ENCODE measurements around the gene SNAP47. TPM values are rescaled to one million over a fixed set of nuclear protein-coding genes. Genes with fewer than 3 reads are reported as not detected.

The SNAP47 gene
- total RNA-seq, 2 donors from 2014 or later = 51.6 to 74.7 TPM

DNA sequence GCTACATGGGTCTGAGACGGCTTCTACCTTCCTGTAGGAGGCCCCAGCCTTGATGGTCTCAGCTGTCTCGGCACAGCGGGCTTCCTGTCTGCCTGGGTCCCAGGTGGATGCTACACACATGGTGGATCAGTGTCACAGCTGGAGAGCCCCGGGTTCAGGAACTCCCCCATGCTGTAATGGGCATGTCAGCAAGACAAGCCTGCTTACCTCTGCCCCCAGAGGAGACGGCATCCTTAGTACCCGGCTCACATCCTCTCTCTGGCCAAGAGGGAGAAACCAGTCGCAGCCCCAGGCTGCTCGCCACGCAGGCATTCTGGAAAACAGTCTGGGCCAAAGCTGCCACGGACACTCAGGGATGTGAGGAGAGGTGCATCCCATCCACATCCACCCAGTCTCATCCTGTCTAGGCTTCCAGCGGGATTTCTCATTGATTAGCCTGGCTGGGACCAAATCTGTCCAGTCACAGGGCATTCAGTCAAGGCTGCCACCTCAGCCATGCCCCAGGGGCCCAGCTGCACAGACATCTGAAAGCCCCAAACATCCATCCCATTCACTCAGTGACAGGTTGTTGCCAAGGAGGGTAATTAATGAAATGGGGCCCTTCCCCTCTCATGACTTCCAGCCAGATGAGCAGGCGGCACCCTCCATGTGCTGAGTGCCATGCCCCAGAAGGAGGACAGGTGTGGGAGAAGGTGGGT, 10.5 kb downstream of the SNAP47 start:
- no peak for DNase-seq (ENCODE audit: low spot score)
- intact Hi-C loops (cut with DNase I) = no loop called here
- H3K27ac ChIP-seq = no peak overlapping the region
- no peaks in the 10 kb centered on the region for H3K27me3 ChIP-seq (replicated peaks; ENCODE audit: insufficient read depth)
- WGBS = 87% methylated on average over 12 of the region's 12 CpGs
- no peaks in the 10 kb centered on the region for H3K9me3 ChIP-seq
- H3K4me1 ChIP-seq (replicated peaks) = peaks cover 4% of the 10 kb centered on the region
- peaks cover 0 to 5% of the 10 kb centered on the region in 2 donors for H3K36me3 ChIP-seq
- no peak for TF ChIP-seq POLR2A (IDR thresholded peaks at IDR 0.05)
- TF ChIP-seq POLR2AphosphoS5 (IDR thresholded peaks at IDR 0.05) = no peak
- TF ChIP-seq, protein P1, sequence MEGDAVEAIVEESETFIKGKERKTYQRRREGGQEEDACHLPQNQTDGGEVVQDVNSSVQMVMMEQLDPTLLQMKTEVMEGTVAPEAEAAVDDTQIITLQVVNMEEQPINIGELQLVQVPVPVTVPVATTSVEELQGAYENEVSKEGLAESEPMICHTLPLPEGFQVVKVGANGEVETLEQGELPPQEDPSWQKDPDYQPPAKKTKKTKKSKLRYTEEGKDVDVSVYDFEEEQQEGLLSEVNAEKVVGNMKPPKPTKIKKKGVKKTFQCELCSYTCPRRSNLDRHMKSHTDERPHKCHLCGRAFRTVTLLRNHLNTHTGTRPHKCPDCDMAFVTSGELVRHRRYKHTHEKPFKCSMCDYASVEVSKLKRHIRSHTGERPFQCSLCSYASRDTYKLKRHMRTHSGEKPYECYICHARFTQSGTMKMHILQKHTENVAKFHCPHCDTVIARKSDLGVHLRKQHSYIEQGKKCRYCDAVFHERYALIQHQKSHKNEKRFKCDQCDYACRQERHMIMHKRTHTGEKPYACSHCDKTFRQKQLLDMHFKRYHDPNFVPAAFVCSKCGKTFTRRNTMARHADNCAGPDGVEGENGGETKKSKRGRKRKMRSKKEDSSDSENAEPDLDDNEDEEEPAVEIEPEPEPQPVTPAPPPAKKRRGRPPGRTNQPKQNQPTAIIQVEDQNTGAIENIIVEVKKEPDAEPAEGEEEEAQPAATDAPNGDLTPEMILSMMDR (IDR thresholded peaks at IDR 0.05) = no peak
- H3K4me3 ChIP-seq = no peak overlapping the region

DNA sequence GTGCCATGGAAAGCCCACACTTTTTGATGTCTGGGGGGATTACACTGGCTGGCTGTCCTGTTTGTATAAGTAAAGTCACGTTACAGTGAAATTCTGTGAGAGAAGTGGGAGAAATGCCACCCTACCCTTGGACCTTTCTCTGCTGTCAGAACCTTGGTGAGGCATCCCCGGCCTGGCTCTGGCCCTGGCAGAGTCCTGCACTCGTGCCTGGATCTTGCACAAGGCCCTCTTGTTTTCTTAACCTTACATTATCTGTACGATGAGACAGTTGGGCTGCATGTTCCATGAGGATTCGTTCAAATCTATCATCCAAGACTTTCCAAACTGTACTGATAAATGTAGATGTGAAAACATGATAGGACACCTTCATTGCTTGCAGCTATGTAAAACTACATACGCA, 11.4 kb downstream of the SNAP47 start:
- no peak for TF ChIP-seq POLR2A (IDR thresholded peaks at IDR 0.05)
- TF ChIP-seq, protein P1 (IDR thresholded peaks at IDR 0.05) = no peak
- no peak for TF ChIP-seq POLR2AphosphoS5 (IDR thresholded peaks at IDR 0.05)
- Histone ChIP-seq H3K4me3 (no peak overlapping the region), H3K36me3 (peaks cover 0 to 5% of the 10 kb centered on the region in 2 donors), H3K9me3 (no peaks in the 10 kb centered on the region), H3K27ac (no peak overlapping the region), H3K27me3 (replicated peaks; ENCODE audit: insufficient read depth) (no peaks in the 10 kb centered on the region), H3K4me1 (replicated peaks) (peaks cover 4% of the 10 kb centered on the region)
- DNase-seq (ENCODE audit: low spot score) = no peak
- 74% methylated on average over 6 of the region's 6 CpGs for WGBS
- intact Hi-C loops (cut with DNase I) = no loop called here

DNA sequence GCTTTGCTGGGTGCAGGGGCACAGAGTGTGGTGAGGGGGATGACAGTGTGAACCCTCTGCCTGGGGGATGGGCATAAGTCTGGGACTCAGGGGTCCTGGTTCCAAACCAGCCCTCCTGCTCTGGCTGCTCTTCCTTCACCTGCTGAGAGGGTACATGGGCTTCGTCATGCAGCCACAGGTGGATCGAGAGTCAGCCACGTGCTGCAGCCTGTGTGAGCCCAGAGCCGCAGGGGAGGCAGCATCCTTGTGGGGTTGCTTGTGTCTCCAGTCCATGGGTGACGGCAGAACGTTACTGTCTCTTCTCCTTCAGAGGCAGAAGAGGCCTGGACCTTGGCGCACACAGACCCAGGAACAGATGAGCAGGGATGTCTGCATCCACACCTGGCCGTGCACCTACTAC, 12.1 kb downstream of the SNAP47 start:
- Histone ChIP-seq H3K4me3 (no peak overlapping the region), H3K27me3 (replicated peaks; ENCODE audit: insufficient read depth) (no peaks in the 10 kb centered on the region), H3K4me1 (replicated peaks) (peaks cover 4% of the 10 kb centered on the region), H3K9me3 (no peaks in the 10 kb centered on the region), H3K27ac (no peak overlapping the region), H3K36me3 (peaks cover 0 to 5% of the 10 kb centered on the region in 2 donors)
- 91% methylated on average over 8 of the region's 8 CpGs for WGBS
- no peak for DNase-seq (ENCODE audit: low spot score)
- intact Hi-C loops (cut with DNase I) = no loop called here
- TF ChIP-seq POLR2AphosphoS5 (IDR thresholded peaks at IDR 0.05) (no peak), POLR2A (IDR thresholded peaks at IDR 0.05) (no peak)
- TF ChIP-seq, protein P1 (IDR thresholded peaks at IDR 0.05) = no peak

DNA sequence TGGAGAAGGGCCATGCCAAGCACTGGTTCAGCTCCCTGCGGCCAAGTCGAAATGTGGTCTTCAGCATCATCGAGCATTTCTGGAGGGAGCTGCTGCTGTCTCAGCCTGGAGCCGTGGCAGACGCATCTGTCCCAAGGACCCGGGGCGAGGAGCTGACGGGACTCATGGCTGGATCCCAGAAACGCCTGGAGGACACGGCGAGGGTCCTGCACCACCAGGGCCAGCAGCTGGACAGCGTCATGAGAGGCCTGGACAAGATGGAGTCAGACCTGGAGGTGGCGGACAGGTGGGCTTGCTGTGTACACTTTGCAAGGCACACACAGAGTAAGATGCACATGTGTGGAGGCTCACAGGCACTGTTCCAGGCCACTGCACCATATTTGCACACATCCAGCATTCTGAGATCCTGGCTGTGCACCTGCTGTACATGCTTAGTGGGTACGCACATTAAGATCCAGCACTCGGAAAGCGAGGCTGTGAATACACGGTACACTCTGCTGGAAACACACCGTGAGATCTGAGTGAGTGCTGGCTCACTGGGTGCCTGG, 12.8 kb downstream of the SNAP47 start:
- Histone ChIP-seq H3K27ac (no peak overlapping the region), H3K9me3 (no peaks in the 10 kb centered on the region), H3K4me3 (no peak overlapping the region), H3K36me3 (peaks cover 0 to 5% of the 10 kb centered on the region in 2 donors), H3K27me3 (replicated peaks; ENCODE audit: insufficient read depth) (no peaks in the 10 kb centered on the region), H3K4me1 (replicated peaks) (peaks cover 4% of the 10 kb centered on the region)
- TF ChIP-seq, protein P1 (IDR thresholded peaks at IDR 0.05) = no peak
- no peak for TF ChIP-seq POLR2A (IDR thresholded peaks at IDR 0.05)
- TF ChIP-seq POLR2AphosphoS5 (IDR thresholded peaks at IDR 0.05) = no peak
- DNase-seq (ENCODE audit: low spot score) = no peak
- intact Hi-C loops (cut with DNase I) = no loop called here
- WGBS = 91% methylated on average over 18 of the region's 18 CpGs

Data from prostate gland (tissue), 2 donors.